HUES48 (cell line): Measurements from ENCODE around the gene CDON.
"Not testable (repeated sequence)": the region's sequence is repeated elsewhere in the genome, so short reads cannot be mapped to it uniquely, and the experiment has no call there.

ENCODE experiments used
- H3K27ac ChIP-seq: one replicate; pipeline ENCODE4 v1.7.0; 2013; ENCODE audit warnings: low read depth, low read length, inconsistent platforms
- H3K27me3 ChIP-seq: 2 replicates; pipeline ENCODE4 v1.6.1; 2013; ENCODE audit warnings: mild to moderate bottlenecking, low read length; ENCODE audit not compliant: control insufficient read depth, insufficient read depth
- H3K36me3 ChIP-seq: 2 replicates; pipeline ENCODE4 v1.6.1; 2013; ENCODE audit warnings: low read length; ENCODE audit not compliant: control insufficient read depth, insufficient read depth
- H3K4me1 ChIP-seq: 2 replicates; pipeline ENCODE4 v1.6.1; 2013; ENCODE audit warnings: mild to moderate bottlenecking, low read length; ENCODE audit not compliant: control insufficient read depth, insufficient read depth
- H3K4me3 ChIP-seq: 2 replicates; pipeline ENCODE4 v1.5.1; 2013; ENCODE audit warnings: mild to moderate bottlenecking, low read depth, low read length
- H3K9ac ChIP-seq: 2 replicates; pipeline ENCODE4 v1.6.1; 2013; ENCODE audit warnings: mild to moderate bottlenecking, low read depth, low read length, moderate library complexity
- H3K9me3 ChIP-seq: 2 replicates; pipeline ENCODE4 v1.6.1; 2013; ENCODE audit warnings: low read length; ENCODE audit not compliant: control insufficient read depth, insufficient read depth

The CDON gene

DNA sequence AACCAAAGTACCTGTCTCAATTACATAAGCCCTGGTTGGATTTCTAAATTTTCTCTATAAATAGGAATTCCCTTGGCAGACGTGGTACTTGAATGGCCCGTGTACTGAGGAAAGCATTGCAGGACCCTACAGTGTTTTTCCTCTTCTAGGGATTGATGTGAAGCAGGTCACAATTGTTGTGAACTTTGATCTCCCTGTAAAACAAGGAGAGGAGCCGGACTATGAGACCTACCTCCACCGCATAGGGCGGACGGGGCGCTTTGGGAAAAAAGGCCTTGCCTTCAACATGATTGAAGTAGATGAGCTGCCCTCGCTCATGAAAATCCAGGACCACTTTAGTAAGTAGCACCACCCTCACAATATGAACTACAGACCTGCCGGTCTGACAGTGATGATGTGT, 141.6 kb downstream of the CDON start:
- Histone ChIP-seq H3K9me3 (no peaks in the 10 kb centered on the region), H3K27me3 (no peaks in the 10 kb centered on the region), H3K4me3 (no peak overlapping the region), H3K9ac (no peak overlapping the region), H3K27ac (no peak overlapping the region), H3K36me3 (no peaks in the 10 kb centered on the region), H3K4me1 (peaks cover 2% of the 10 kb centered on the region; the same call in 1 of the 2 replicates)

GRCh38 chr11:125918140-125918840, 144.4 kb downstream of the CDON start:
- H3K9ac ChIP-seq: no peak overlapping the region
- H3K36me3 ChIP-seq: no peaks in the 10 kb centered on the region
- no peak overlapping the region for H3K4me3 ChIP-seq
- H3K9me3 ChIP-seq: no peaks in the 10 kb centered on the region
- H3K4me1 ChIP-seq: no peaks in the 10 kb centered on the region
- no peak overlapping the region for H3K27ac ChIP-seq
- no peaks in the 10 kb centered on the region for H3K27me3 ChIP-seq

DNA sequence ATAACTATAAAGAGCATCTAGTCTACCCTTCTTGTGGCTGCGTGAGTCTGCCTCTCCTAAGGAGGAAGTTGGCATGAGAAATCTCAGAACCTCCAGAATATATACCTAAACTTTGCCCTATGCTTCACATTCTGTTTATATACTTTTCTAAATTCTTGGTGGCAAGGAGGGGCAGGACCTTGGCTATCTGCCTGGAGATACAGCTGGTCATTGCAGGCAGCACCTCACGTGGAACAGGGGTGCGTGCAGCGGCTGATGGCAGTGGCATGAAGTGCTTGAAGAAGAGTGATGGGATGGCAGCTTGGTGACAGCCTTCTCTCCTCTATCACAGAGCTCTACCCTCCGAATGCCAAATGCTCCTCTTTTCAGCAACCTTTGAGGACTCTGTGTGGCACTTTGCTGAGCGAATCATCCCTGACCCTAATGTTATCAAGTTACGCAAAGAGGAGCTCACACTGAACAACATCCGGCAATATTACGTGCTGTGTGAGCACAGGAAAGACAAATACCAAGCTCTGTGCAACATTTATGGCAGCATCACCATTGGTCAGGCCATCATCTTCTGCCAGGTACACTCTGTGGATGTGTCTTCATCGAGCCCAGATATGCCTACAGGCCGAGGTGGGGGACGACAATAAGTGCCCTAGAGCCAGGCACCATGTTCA, 145.9 kb downstream of the CDON start:
- H3K4me1 ChIP-seq: no peaks in the 10 kb centered on the region
- H3K27ac ChIP-seq: no peak overlapping the region
- 0 out of 2 replicates have a peak, but pooled peaks cover 2% of the 10 kb centered on the region for H3K36me3 ChIP-seq
- no peak overlapping the region for H3K4me3 ChIP-seq
- no peak overlapping the region for H3K9ac ChIP-seq
- H3K27me3 ChIP-seq: no peaks in the 10 kb centered on the region
- H3K9me3 ChIP-seq: no peaks in the 10 kb centered on the region

- H3K27me3 ChIP-seq, H3K9me3 ChIP-seq, H3K27ac ChIP-seq: not testable (repeated sequence)
These were observed 148.1 kb downstream of the CDON start for GRCh38 chr11:125914601-125915000.

DNA sequence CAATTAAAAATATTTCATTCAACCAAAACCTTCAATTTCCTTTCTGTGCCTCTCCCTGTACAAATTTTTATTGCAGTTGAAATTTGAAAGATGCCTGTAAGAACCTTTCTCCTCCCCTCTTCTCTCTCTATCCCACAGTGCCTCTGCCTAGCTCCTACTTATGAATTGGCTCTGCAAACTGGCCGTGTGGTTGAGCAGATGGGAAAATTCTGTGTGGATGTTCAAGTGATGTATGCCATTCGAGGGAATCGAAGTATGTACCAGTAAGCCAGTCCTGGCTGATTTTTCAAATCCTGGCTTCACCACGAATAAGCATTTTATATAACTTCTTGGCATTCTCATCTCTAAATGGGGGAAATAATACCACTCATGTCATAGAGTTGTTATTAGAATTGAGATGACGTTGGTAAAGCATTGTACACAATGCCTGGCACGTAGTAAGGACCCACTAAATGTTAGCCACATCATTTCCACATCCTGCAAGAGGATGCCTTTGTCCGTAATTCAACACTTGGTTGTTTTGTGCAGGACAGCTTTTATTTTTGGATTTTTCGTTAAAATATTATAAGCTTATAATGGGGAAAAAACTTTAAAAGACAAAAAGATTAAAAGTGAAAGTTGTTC, 152.3 kb downstream of the CDON start:
- H3K36me3 ChIP-seq: peaks cover 22% of the 10 kb centered on the region; the same call in 1 of the 2 replicates
- H3K9me3 ChIP-seq: no peaks in the 10 kb centered on the region
- H3K27ac ChIP-seq: no peak overlapping the region
- H3K9ac ChIP-seq: no peak overlapping the region
- H3K4me3 ChIP-seq: no peak overlapping the region
- H3K27me3 ChIP-seq: peaks cover 9% of the 10 kb centered on the region
- H3K4me1 ChIP-seq: no peaks in the 10 kb centered on the region

More at GRCh38 chr11:125914601-125915000, 148.1 kb downstream of the CDON start:
- H3K9ac ChIP-seq, H3K4me1 ChIP-seq, H3K4me3 ChIP-seq: not testable (repeated sequence)
- H3K36me3 ChIP-seq: 0 out of 2 replicates have a peak, but pooled peaks cover 11% of the 10 kb centered on the region
